GM10847 (cell line): Measurements from ENCODE around the gene SERPINA5.

ENCODE experiments used
- POLR2A ChIP-seq: IDR thresholded peaks from 2 replicates; pipeline ENCODE4 v1.6.1; 2011; ENCODE audit not compliant: insufficient read length; ENCODE audit errors: extremely low read depth

Gene SERPINA5

DNA sequence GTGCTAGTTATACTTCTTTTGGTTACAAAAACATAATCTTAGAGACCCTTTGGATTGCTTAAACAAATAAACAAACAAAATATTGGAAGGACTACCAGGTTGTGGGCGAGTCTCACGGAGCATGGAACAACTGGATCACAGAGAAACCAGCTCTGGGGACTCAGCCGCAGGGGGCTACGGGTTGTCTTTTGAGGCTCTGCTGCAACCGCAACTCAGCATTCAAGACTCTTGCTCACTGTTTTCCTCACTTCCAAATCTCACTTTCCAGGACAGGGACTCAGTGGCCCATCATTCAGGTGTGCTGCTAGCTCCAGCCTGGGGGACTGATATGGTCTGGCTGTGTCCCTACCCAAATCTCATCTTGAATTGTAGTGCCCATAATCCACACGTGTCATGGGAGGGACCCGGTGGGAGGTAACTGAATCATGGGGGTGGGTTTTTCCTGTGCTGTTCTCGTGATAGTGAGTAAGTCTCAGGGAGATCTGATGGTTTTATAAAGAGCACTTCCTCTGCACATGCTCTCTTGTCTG is 34.0 kb upstream of the SERPINA5 start:
- no peak for TF ChIP-seq POLR2A

DNA sequence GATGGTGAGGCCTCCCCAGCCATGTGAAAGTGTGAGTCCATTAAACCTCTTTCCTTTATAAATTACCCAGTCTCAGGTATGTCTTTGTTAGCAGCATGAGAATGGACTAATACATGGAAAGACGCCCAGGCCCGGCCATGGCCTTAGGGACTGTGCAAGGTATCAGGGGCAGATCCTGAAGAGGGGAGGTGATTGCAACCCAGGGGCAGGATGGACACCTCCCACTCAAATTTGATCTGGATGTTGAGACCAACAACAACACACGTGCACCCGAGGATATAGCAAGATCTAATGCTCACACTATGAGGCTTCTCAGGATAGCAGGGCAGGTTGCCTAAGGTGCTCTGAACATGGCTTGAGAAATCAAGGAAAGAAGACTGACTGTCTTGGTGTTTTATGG is 33.5 kb upstream of the SERPINA5 start:
- TF ChIP-seq POLR2A, result no peak

- no peak for TF ChIP-seq POLR2A
Observed at GRCh38 chr14:94548131-94548998, 32.9 kb upstream of the SERPINA5 start.

DNA sequence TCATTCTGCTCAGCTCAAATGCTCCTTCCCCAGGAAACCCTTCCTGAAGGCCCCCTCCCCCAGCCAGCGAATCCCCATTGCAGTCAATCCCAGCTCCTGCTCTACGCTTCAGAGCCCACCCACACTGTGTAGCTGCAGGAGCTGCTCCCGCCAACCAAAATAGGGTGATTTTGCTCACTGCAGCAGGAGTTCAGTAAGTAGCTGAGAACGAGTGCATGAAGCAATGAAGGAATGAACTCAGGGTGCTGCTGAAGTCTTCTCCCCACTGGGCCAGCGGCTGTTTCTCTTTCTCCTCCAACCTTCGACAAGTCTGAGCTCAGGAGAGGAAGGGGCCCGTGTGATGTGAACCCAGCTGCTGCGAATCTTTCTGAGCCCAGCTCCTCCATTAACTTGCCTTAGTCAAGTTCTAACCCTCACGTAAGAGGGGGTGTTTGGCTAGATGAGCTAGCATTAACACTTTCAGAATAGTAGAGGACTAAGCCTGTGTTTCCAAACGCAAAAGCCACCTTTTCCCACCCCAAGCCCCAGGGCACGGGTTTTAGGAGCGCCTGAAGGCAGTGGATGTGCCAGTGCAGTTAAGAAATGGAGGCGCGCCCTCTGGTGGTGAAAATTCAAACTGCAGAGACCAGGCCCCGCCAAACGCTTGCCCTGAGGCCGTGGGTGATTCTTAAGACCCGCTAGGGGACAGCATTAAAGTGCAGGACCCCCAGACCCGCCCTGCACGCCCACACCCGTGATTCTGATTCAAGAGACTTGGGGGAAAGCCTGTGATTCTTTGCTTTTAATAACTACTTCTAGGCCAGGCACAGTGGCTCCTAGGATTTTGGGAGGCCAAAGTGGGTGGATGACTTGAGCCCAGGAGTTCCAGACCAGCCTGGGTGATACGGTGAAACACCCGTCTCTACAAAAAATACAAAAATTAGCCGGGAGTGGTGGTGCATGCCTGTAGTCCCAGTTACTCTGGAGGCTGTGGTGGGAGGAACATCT is 31.9 kb upstream of the SERPINA5 start:
- TF ChIP-seq POLR2A, result no peak

DNA sequence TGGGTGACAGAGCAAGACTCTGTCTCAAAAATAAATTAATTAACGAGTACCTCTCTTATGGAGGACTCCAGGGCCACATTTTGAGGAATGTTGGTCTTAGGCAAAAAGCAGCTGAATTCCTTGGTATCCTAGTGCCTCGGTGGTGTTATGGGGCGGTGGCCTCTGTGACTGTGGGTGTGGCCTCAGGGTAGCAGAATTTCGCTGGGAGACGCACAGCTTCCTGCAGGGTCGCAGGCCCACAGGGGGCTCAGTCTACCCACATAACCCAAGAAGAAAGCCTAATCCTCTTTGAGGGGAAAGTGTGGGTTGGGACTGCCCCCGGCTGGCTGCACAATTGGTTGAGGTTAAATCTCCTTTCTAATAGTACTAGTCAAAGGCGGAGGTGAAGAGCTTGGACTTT is 31.2 kb upstream of the SERPINA5 start:
- TF ChIP-seq POLR2A, result no peak

DNA sequence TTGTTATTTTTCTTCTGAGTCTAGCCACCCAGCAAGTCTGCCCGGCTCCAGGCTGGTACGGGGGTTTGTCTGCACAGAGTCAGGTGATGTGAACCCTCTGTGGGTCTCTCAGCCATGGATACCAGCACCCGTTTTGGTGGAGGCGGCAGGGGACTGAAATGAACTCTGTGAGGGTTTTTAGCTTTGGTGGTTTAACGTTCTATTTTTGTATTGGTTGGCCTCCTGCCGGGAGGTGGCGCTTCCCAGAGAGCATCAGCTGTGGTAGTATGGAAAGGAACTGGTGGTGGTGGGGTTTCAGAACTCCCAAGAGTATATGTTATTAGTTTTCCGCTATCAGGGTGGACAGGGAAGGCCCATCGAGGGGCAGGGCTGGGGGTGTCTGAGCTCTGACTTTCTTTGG is 25.2 kb upstream of the SERPINA5 start:
- no peak for TF ChIP-seq POLR2A

DNA sequence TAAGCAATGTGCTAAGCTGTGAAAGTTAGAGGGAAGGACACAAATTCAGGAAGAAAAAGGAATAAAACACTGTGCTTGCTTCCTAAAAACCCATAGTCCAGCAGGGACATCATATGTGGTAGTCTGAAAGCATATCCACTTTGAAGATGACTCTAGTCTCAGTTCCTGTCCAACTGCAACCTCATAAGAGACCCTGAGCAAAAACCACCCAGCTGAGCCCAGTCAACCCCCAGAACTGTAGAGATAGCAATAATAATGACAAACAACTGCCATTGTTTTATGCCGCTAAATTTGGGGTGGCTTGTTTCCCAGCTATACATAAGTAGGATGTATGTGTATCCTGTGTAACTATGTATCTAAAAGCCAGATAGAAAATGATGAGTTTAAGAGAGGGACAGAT is 23.9 kb upstream of the SERPINA5 start:
- no peak for TF ChIP-seq POLR2A

GRCh38 chr14:94558842-94559241 is 22.4 kb upstream of the SERPINA5 start:
- no peak for TF ChIP-seq POLR2A

DNA sequence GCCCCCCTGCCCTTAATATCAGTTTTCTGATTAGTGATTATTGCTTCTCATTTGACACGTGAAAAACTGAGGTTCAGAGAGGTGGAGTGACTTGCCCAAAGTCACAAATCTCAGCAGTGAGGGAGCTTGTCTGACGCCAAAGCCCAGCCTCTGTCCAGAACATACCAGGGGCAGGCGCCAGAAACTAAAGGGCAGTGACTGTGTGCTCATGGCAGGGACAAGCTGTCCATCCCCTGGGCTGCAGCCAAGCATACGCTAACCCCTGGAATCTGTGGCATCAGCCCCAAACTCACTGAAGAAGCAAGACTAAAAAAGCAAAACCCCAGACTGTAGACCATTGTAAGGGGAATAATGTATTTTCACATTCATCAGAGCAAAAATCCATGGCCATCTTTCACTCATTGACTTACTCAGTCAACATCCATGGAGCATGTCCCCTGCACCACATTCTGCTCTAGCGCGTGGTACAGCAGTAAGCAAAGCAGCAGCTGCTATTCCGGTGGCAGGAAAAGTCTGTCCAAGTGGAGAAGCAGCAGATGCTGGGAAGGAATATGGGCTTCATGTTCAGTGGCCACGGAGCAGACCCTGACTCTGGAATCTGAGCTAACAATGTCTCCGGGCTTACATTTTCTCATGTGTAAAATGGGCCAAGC is 21.5 kb upstream of the SERPINA5 start:
- no peak for TF ChIP-seq POLR2A

DNA sequence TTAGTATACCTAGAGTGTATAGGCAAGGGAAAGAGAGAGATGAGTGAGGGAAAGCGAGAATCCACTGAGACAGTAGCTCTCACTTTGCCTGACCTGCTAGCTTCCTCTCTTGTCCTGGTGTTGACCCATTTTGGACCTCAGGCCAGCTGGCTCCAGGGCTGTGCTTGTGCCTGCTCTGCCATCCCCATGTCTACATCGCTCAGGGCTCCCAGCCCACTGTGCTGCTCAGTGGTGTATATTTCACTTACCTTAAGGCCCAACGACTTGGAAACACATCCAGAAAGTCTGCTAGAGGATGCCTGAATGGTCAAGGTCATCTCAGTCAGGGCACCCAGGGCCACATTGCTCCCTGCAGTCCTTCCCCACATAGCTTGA is 20.9 kb upstream of the SERPINA5 start:
- no peak for TF ChIP-seq POLR2A

- TF ChIP-seq POLR2A, result no peak
Observed at GRCh38 chr14:94560751-94561655, 20.2 kb upstream of the SERPINA5 start, which contains the start of gene SERPINA4. TSS of gene SERPINA4 (plus strand) at chr14:94561442. CDS start at chr14:94563483, 2,041 bp downstream.

DNA sequence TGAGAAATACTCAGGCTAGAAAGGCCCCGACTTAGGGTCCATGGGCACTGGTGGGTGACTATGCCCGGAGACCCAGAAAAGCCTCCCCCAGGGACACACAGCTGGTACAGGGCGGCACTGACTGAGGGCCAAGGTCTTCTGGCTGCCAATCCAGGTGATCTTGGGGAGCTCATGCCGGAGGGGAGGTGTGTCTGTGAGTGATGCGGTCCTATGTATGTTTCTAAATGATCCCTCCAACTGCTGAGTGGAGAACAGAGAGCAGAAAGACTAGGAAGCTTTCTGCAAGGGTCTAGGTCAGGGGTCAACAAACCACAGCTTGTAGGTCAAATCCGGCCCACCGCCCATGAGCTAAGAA is 19.6 kb upstream of the SERPINA5 start:
- no peak for TF ChIP-seq POLR2A

DNA sequence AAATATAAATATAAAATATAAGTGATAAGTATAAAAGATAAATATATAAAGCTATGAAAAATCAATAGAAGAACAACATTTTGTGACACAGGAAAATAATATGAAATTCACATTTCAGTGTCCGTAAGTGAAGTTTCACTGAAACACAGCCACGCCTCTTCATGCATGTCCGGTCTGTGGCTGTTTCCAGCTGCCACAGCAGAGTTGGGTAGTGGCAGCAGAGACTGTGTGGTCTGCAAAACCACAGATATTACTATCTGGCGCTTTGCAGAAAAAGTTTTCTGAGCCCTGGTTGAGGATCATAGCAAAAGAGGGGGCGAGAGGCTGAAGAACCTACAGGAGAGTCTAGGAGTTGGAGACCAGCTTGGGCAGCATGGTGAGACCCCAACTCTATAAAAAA is 19.2 kb upstream of the SERPINA5 start:
- no peak for TF ChIP-seq POLR2A

DNA sequence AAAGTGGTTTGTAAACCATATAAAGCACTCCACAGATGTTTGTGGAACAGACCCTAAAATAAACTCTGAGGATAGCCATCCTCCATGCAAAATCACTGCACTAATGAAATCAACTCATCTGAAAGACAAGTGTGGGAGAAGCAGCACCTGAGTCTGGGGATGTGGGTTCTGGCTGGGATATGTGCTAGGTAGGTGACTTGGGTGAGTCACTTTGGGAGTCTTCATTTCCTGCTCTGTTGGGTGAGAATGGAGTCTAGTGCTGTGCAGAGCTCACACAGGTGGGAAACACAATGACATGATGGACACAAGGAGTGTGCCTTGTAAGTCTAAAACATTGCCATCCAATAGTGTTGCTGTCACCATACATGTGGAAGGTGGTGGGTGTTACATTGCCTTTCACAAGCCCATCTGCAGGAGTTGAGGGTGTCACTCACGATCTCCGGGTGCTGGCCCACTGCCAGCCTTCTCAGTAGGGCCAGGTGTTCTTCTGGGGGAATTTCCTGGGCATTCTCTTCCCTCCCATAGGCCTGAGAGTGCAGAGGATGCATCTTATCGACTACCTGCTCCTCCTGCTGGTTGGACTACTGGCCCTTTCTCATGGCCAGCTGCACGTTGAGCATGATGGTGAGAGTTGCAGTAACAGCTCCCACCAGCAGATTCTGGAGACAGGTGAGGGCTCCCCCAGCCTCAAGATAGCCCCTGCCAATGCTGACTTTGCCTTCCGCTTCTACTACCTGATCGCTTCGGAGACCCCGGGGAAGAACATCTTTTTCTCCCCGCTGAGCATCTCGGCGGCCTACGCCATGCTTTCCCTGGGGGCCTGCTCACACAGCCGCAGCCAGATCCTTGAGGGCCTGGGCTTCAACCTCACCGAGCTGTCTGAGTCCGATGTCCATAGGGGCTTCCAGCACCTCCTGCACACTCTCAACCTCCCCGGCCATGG is 18.0 kb upstream of the SERPINA5 start:
- no peak for TF ChIP-seq POLR2A

GRCh38 chr14:94564381-94564780 is 16.8 kb upstream of the SERPINA5 start:
- TF ChIP-seq POLR2A, result no peak
